Lower lobe of right lung (tissue), 2 donors: ENCODE measurements around the gene PACSIN2. TPM values are rescaled to one million over a fixed set of nuclear protein-coding genes. Genes with fewer than 3 reads are reported as not detected.
A peak's percentile ranks its signal among the peaks of the same experiment; 100 is the strongest.
"Not testable (repeated sequence)": the region's sequence is repeated elsewhere in the genome, so short reads cannot be mapped to it uniquely, and the experiment has no call there.

Source experiments
- ATAC-seq, 2 donors: fragments of 200-7000 bp; cut with Tn5 transposase; one replicate each; pipeline ENCODE4 v1.9.1; 2020 to 2022; ENCODE audit warnings: mild to moderate bottlenecking in 2 of 2, moderate library complexity in 2 of 2
- DNase-seq: peaks from one replicate; pipeline ENCODE4 v3.0.0-alpha.2; 2020
- H3K27ac ChIP-seq: fragments of 200-600 bp; one replicate; pipeline ENCODE4 v1.8.0; 2022
- H3K27me3 ChIP-seq: fragments of 200-600 bp; one replicate; pipeline ENCODE4 v1.8.0; 2022; ENCODE audit warnings: low read depth
- H3K36me3 ChIP-seq: fragments of 200-600 bp; one replicate; pipeline ENCODE4 v1.8.0; 2022; ENCODE audit warnings: mild to moderate bottlenecking
- H3K4me1 ChIP-seq: fragments of 200-600 bp; one replicate; pipeline ENCODE4 v1.8.0; 2022
- H3K4me3 ChIP-seq: fragments of 200-600 bp; one replicate; pipeline ENCODE4 v1.8.0; 2022; ENCODE audit warnings: mild to moderate bottlenecking
- H3K9me3 ChIP-seq: fragments of 200-600 bp; one replicate; pipeline ENCODE4 v1.8.0; 2022
- intact Hi-C: fragments of 100-400 bp; cut with DNase I; formaldehyde crosslinking; loops from one replicate; pipeline ENCODE4 v1.11.0; 2022
- total RNA-seq: library from RNA; stranded (reverse); fragmentation: NEBNext Ultra II Directional; extraction: Animal tissue kit (Norgen Biotek cat#: 25700); gene quantifications from one replicate; pipeline ENCODE4 v1.2.1, GENCODE V29; 2021
- TF ChIP-seq, protein P1 (sequence below): fragments of 200-600 bp; IDR thresholded peaks from one replicate; pipeline ENCODE4 v1.8.0; 2022; ENCODE audit warnings: antibody characterized with exemption, mild to moderate bottlenecking
- donor health status: DM: no; HTN: yes; CAD: no; lungs with severe emphysema.

The PACSIN2 gene
- total RNA-seq, 1 donor from 2014 or later, result 104 TPM

DNA sequence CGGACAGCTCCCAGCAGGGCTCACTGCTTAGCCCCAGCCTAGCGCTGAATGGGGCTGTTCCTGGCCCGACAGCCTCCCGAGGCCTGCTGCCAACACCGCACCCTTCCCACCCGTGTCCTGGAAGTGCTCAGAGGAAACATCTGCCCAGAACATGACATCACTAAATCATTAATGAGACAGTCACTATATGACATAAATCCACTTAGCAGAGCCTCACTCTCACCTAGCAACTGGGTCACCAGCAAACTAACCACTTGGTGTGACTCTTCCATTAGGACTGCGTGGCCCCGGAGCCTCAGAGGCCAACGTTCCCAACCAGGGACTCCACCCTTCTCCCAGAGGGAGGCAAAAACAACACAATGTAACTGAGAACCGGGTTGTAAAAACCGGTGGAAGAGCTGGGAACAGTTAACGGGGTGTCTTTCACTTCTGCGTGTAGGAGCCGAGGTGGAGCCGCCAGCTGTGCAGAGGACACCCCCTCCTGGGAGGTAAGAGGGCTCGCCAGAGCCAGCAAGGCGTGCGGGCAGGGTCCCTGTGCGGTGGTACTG is 21.4 kb upstream of the PACSIN2 start:
- intact Hi-C loops, result no loop called here
- H3K27me3 ChIP-seq, result no peaks in the 10 kb centered on the region
- no peak overlapping the region for H3K27ac ChIP-seq
- TF ChIP-seq, protein P1, sequence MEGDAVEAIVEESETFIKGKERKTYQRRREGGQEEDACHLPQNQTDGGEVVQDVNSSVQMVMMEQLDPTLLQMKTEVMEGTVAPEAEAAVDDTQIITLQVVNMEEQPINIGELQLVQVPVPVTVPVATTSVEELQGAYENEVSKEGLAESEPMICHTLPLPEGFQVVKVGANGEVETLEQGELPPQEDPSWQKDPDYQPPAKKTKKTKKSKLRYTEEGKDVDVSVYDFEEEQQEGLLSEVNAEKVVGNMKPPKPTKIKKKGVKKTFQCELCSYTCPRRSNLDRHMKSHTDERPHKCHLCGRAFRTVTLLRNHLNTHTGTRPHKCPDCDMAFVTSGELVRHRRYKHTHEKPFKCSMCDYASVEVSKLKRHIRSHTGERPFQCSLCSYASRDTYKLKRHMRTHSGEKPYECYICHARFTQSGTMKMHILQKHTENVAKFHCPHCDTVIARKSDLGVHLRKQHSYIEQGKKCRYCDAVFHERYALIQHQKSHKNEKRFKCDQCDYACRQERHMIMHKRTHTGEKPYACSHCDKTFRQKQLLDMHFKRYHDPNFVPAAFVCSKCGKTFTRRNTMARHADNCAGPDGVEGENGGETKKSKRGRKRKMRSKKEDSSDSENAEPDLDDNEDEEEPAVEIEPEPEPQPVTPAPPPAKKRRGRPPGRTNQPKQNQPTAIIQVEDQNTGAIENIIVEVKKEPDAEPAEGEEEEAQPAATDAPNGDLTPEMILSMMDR, result no peak
- no peaks in the 10 kb centered on the region for H3K4me1 ChIP-seq
- no peaks in the 10 kb centered on the region for H3K9me3 ChIP-seq
- DNase-seq (peak; percentile 54), ATAC-seq (peak; percentile 45 to 69)
- no peaks in the 10 kb centered on the region for H3K36me3 ChIP-seq
- no peak overlapping the region for H3K4me3 ChIP-seq

DNA sequence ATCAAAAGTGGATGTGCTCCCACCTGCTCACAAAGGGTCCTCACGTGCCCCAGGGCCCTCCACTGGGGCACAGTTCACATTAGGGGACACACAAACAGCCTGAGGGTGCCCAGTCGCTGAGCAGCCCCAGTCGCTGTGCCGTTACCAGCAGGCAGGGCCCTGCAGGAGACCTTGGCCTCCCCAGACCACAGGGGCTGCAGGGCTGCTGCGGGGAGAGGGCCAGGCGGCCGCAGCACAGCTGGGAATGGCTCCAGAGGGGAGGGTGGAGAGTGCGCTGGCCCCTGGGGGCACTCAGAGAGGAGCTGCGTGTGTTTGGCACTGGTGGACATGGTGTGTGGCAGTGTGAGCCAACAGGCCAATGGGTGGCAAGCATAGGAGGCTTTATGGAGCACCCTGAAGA is 20.3 kb upstream of the PACSIN2 start:
- intact Hi-C loops, result no loop called here
- Histone ChIP-seq H3K27ac (no peak overlapping the region), H3K4me3 (no peak overlapping the region), H3K9me3 (no peaks in the 10 kb centered on the region), H3K36me3 (no peaks in the 10 kb centered on the region), H3K4me1 (no peaks in the 10 kb centered on the region), H3K27me3 (no peaks in the 10 kb centered on the region)
- TF ChIP-seq, protein P1, result no peak
- no peak for ATAC-seq
- DNase-seq, result no peak

DNA sequence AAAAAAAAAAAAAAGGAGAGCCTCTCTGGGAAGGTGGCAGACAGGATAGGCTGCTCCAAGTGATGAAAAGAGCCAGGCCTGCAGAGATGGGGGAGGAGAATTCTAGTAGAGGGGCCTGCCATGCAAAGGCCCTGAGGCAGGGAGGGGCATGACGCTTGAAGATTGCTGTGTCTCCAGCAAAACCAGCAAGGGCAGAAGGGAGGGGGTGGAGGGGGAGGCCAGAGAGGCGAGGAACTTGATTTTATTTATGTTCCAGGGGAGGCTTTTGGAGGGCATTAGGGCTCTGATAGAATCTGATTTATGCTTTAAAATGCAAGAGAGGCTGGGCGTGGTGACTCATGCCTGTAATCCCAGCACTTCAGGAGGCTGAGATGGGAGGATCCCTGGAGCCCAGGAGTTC is 16.7 kb upstream of the PACSIN2 start:
- no peaks in the 10 kb centered on the region for H3K36me3 ChIP-seq
- no peak overlapping the region for H3K27ac ChIP-seq
- H3K27me3 ChIP-seq, result no peaks in the 10 kb centered on the region
- DNase-seq (no peak), ATAC-seq (no peak)
- no peak overlapping the region for H3K4me3 ChIP-seq
- intact Hi-C loops, result no loop called here
- H3K9me3 ChIP-seq, result no peaks in the 10 kb centered on the region
- no peaks in the 10 kb centered on the region for H3K4me1 ChIP-seq
- TF ChIP-seq, protein P1, result no peak

DNA sequence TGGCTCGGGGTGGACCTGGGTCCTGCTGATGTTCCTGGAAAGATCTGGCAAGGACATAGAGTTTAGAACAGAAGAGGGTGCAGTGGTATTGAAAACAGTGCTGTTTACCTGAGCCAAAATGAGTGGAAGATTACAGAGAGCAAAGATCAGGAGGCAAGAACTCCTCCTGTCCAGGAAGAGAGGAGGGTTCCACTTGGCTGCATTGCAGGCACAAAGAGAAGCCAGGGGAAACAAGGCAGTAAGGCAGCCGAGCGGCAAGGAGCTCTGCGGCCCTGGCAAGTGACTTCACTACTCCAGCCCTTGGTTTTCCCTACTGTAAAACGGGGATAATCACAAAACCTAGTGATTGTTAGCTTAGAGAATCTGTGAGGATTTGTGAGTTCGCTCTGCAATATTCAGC is 3.7 kb upstream of the PACSIN2 start:
- ATAC-seq, result no peak
- peak overlapping the region; percentile 39 for H3K27ac ChIP-seq
- TF ChIP-seq, protein P1, result no peak
- no peak for DNase-seq
- intact Hi-C loops, result no loop called here
- H3K4me3 ChIP-seq, result no peak overlapping the region
- no peaks in the 10 kb centered on the region for H3K27me3 ChIP-seq
- no peaks in the 10 kb centered on the region for H3K9me3 ChIP-seq
- no peaks in the 10 kb centered on the region for H3K36me3 ChIP-seq
- H3K4me1 ChIP-seq, result peaks cover 11% of the 10 kb centered on the region

DNA sequence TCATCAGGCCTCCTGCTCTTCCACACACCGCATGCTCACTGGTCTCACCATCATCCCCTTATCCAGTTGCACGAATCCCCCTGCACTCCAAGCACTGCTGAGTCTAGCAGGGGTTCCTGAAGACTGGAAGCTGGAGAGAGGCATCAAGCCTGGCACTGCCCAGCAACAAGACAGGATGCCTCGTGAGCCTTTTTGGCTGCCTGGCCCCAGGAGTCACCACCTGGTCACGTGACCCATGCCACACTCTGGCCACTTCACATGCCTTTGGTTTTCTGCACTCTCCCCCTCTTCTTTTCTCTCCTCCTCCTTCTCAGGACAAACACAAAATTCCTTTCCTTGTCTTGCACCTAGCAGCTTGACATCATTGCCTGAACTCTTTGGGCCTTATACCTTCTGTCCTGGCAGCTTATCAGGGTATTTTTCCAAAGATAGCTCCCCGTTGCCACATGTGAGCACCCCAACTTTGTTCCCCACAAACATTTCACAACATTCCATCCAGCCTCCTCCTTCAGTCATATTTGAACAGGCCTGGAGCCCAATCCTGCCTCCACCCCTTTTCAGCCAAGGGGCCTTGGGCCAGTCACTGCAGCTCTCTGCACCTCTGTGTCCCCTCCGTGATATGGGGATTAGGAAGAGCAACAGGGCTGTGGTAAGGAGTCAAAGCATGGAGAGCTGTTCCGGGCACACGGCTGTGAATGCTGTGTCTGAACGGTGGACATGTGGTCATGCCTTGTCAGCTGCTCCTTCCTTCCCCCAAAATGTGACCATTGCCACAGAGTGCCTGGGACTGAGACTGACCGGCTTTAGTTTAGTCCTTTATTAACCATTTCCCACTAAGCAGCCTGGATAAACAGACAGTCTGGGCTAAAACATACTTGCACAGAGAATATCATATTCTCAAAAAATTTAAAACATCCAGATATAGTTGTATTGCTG is 2.8 kb upstream of the PACSIN2 start:
- peak overlapping the region; percentile 39 for H3K27ac ChIP-seq
- ATAC-seq (peak; percentile 12 to 40), DNase-seq (peak; percentile 82)
- TF ChIP-seq, protein P1, result no peak
- no peaks in the 10 kb centered on the region for H3K9me3 ChIP-seq
- no peak overlapping the region for H3K4me3 ChIP-seq
- intact Hi-C loops, result no loop called here
- H3K27me3 ChIP-seq, result no peaks in the 10 kb centered on the region
- no peaks in the 10 kb centered on the region for H3K36me3 ChIP-seq
- H3K4me1 ChIP-seq, result peaks cover 20% of the 10 kb centered on the region

DNA sequence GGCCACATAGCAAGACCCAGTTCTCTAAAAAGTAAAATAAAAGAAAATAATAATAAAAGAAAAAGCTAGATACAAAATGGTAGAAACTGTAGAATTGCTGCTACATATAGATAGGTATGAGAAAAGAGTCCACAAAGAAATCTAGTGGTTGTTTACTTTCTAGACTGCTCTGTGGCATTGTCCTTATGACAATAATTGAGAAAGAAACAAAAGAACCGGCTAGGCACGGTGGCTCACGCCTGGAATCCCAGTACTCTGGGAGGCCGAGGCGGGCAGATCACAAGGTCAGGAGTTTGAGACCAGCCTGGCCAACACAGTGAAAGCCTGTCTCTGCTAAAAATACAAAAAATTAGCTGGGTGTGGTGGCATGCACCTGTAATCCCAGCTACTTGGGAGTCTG is 1.2 kb upstream of the PACSIN2 start:
- peak overlapping the region; percentile 77 for H3K27ac ChIP-seq
- ATAC-seq, H3K4me3 ChIP-seq, H3K9me3 ChIP-seq, DNase-seq, intact Hi-C loops, H3K36me3 ChIP-seq, H3K27me3 ChIP-seq: not testable (repeated sequence)
- peaks cover 34% of the 10 kb centered on the region for H3K4me1 ChIP-seq
